Tongue (tissue), 2 donors: ENCODE data around the gene MIOX. TPM values are rescaled to one million over a fixed set of nuclear protein-coding genes. Genes with fewer than 3 reads are reported as not detected.

Experiments used
- DNase-seq: peaks from one replicate; pipeline ENCODE4 v3.0.0-alpha.2; 2015
- total RNA-seq: library from RNA; depleted of rRNA; stranded (reverse); fragments of >200 nt; gene quantifications from one replicate; pipeline ENCODE4 v1.2.3, GENCODE V29; 2014

Gene MIOX
- total RNA-seq, 1 donor from 2014 or later = not detected

GRCh38 chr22:50455201-50455600 lies 31.5 kb upstream of the MIOX start:
- DNase-seq = no peak

- no peak for DNase-seq
Measured at GRCh38 chr22:50456026-50456425, 30.6 kb upstream of the MIOX start.

GRCh38 chr22:50456466-50457234 lies 30.0 kb upstream of the MIOX start:
- DNase-seq = no peak

- DNase-seq = no peak
Measured at GRCh38 chr22:50459016-50459415, 27.6 kb upstream of the MIOX start.

- DNase-seq = no peak
Measured at GRCh38 chr22:50459496-50460140, 27.0 kb upstream of the MIOX start.

GRCh38 chr22:50460938-50461337 lies 25.7 kb upstream of the MIOX start:
- peak; percentile 55 for DNase-seq

GRCh38 chr22:50461536-50461935 lies 25.1 kb upstream of the MIOX start:
- DNase-seq = no peak

- no peak for DNase-seq
Measured at GRCh38 chr22:50461979-50462540, 24.6 kb upstream of the MIOX start.

- DNase-seq = no peak
Measured at GRCh38 chr22:50463188-50463900, 23.3 kb upstream of the MIOX start.

GRCh38 chr22:50464451-50464850 lies 22.2 kb upstream of the MIOX start:
- no peak for DNase-seq

GRCh38 chr22:50465066-50465930 lies 21.4 kb upstream of the MIOX start:
- DNase-seq = no peak

- no peak for DNase-seq
Measured at GRCh38 chr22:50467341-50467740, 19.3 kb upstream of the MIOX start.

GRCh38 chr22:50467773-50468440 lies 18.8 kb upstream of the MIOX start:
- DNase-seq = no peak

GRCh38 chr22:50468626-50469025 lies 18.0 kb upstream of the MIOX start:
- no peak for DNase-seq

GRCh38 chr22:50469377-50470305 lies 17.0 kb upstream of the MIOX start:
- DNase-seq = peak; percentile 40

- no peak for DNase-seq
Measured at GRCh38 chr22:50470491-50470890, 16.2 kb upstream of the MIOX start.

- DNase-seq = no peak
Measured at GRCh38 chr22:50471197-50471847, 15.3 kb upstream of the MIOX start.

- no peak for DNase-seq
Measured at GRCh38 chr22:50471962-50472361, 14.7 kb upstream of the MIOX start.

GRCh38 chr22:50473088-50473487 lies 13.6 kb upstream of the MIOX start:
- DNase-seq = no peak
